SK-N-SH treated with all-trans-retinoic acid at 6 μM for 48 hours (cell line): ENCODE measurements around the gene VWA3A.

ENCODE experiments used
- ATAC-seq: fragments of 200-7000 bp; cut with Tn5 transposase; 3 replicates; pipeline ENCODE4 v1.9.1; 2020; ENCODE audit warnings: mild to moderate bottlenecking, moderate library complexity
- BACH2 ChIP-seq: fragments of 250-450 bp; sonication (Bioruptor Pico); IDR thresholded peaks from 2 replicates; pipeline ENCODE4 v1.9.0; 2021; ENCODE audit warnings: mild to moderate bottlenecking, borderline replicate concordance
- CSDC2 ChIP-seq: fragments of 250-450 bp; sonication (Bioruptor Pico); IDR thresholded peaks from 2 replicates; pipeline ENCODE4 v1.5.0; 2020; ENCODE audit warnings: mild to moderate bottlenecking, moderate library complexity
- CSRNP3 ChIP-seq: fragments of 250-450 bp; sonication (Bioruptor Pico); IDR thresholded peaks from 2 replicates; pipeline ENCODE4 v1.5.1; 2021; ENCODE audit warnings: mild to moderate bottlenecking, moderate library complexity
- ESRRG ChIP-seq: fragments of 250-450 bp; sonication (Bioruptor Pico); IDR thresholded peaks from 2 replicates; pipeline ENCODE4 v1.6.1; 2021; ENCODE audit warnings: mild to moderate bottlenecking
- GLIS3 ChIP-seq: fragments of 250-450 bp; sonication (Bioruptor Pico); IDR thresholded peaks from 2 replicates; pipeline ENCODE4 v1.5.0; 2020; ENCODE audit warnings: mild to moderate bottlenecking, moderate library complexity
- ISL1 ChIP-seq: fragments of 250-450 bp; sonication (Bioruptor Pico); IDR thresholded peaks from 2 replicates; pipeline ENCODE4 v2.1.2; 2022; ENCODE audit warnings: mild to moderate bottlenecking, moderate library complexity
- OSR1 ChIP-seq: fragments of 250-450 bp; sonication (Bioruptor Pico); IDR thresholded peaks from 2 replicates; pipeline ENCODE4 v1.8.0; 2022; ENCODE audit warnings: moderate library complexity, mild to moderate bottlenecking, inconsistent platforms
- POU6F1 ChIP-seq: fragments of 250-450 bp; sonication (Bioruptor Pico); IDR thresholded peaks from 2 replicates; pipeline ENCODE4 v1.8.0; 2021; ENCODE audit warnings: low read depth, mild to moderate bottlenecking, moderate library complexity, borderline replicate concordance
- PPARA ChIP-seq: fragments of 250-450 bp; sonication (Bioruptor Pico); IDR thresholded peaks from 2 replicates; pipeline ENCODE4 v1.5.0; 2020; ENCODE audit warnings: mild to moderate bottlenecking, borderline replicate concordance
- RARB ChIP-seq: fragments of 250-450 bp; sonication (Bioruptor Pico); IDR thresholded peaks from 2 replicates; pipeline ENCODE4 v1.8.0; 2021; ENCODE audit warnings: mild to moderate bottlenecking, moderate library complexity
- SNAI2 ChIP-seq: fragments of 250-450 bp; sonication (Bioruptor Pico); IDR thresholded peaks from 2 replicates; pipeline ENCODE4 v1.5.0; 2020; ENCODE audit warnings: mild to moderate bottlenecking, moderate library complexity
- TCF4 ChIP-seq: fragments of 250-450 bp; sonication (Bioruptor Pico); IDR thresholded peaks from 2 replicates; pipeline ENCODE4 v1.8.0; 2021; ENCODE audit warnings: mild to moderate bottlenecking, moderate library complexity, borderline replicate concordance
- TOX ChIP-seq: fragments of 250-450 bp; sonication (Bioruptor Pico); IDR thresholded peaks from 2 replicates; pipeline ENCODE4 v1.8.0; 2021; ENCODE audit warnings: mild to moderate bottlenecking, moderate library complexity, borderline replicate concordance
- TSHZ2 ChIP-seq: fragments of 250-450 bp; sonication (Bioruptor Pico); IDR thresholded peaks from 2 replicates; pipeline ENCODE4 v1.5.0; 2020; ENCODE audit warnings: mild to moderate bottlenecking, moderate library complexity
- ZC3H10 ChIP-seq: fragments of 250-450 bp; sonication (Bioruptor Pico); IDR thresholded peaks from 2 replicates; pipeline ENCODE4 v1.5.1; 2021; ENCODE audit warnings: mild to moderate bottlenecking, moderate library complexity
- ZFP3 ChIP-seq: fragments of 250-450 bp; sonication (Bioruptor Pico); IDR thresholded peaks from 2 replicates; pipeline ENCODE4 v1.5.0; 2020; ENCODE audit warnings: mild to moderate bottlenecking, moderate library complexity
- ZFP30 ChIP-seq: fragments of 450-650 bp; formaldehyde crosslinking; IDR thresholded peaks from 2 replicates; pipeline ENCODE4 v1.5.0; 2022; ENCODE audit warnings: mild to moderate bottlenecking, moderate library complexity
- ZNF8 ChIP-seq: fragments of 450-650 bp; formaldehyde crosslinking; IDR thresholded peaks from 2 replicates; pipeline ENCODE4 v1.5.0; 2020; ENCODE audit warnings: mild to moderate bottlenecking, moderate library complexity
- TF ChIP-seq, protein P1 (sequence below): fragments of 250-450 bp; sonication (Bioruptor Pico); IDR thresholded peaks from 2 replicates; pipeline ENCODE4 v1.8.0; 2020; ENCODE audit warnings: mild to moderate bottlenecking, moderate library complexity, borderline replicate concordance

VWA3A gene

GRCh38 chr16:22184615-22184968 is 92.3 kb downstream of the VWA3A start:
- ATAC-seq: no peak
- TF ChIP-seq ZNF8 (CRISPR knock-in tag): no peak
- no peak for TF ChIP-seq ZFP3
- TF ChIP-seq TOX (CRISPR knock-in tag): no peak

DNA sequence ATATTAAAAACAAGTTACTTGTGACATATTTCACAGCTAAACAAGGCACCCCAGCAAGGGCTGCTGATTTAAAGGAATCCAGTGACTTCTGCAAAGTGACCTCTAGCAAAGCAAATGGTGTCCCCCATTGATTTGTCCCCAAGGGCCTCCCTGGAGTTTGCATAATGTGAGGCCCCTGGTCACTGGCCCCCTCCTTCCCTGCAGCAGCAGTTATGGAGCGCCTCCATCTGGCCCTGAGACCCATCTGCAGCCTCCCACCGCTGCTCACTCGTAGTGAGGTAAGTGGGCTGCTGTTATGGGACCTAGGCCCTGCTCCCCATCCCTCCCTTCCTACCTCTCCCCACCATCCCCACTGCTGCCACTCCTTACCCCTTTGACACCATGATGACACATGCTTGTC is 94.2 kb downstream of the VWA3A start:
- ATAC-seq: no peak
- no peak for TF ChIP-seq OSR1 (CRISPR knock-in tag)
- TF ChIP-seq TCF4 (CRISPR knock-in tag): no peak
- no peak for TF ChIP-seq TOX (CRISPR knock-in tag)
- no peak for TF ChIP-seq CSDC2 (CRISPR knock-in tag)
- no peak for TF ChIP-seq GLIS3
- no peak for TF ChIP-seq SNAI2 (CRISPR knock-in tag)
- TF ChIP-seq TSHZ2 (CRISPR knock-in tag): no peak
- TF ChIP-seq, protein P1, sequence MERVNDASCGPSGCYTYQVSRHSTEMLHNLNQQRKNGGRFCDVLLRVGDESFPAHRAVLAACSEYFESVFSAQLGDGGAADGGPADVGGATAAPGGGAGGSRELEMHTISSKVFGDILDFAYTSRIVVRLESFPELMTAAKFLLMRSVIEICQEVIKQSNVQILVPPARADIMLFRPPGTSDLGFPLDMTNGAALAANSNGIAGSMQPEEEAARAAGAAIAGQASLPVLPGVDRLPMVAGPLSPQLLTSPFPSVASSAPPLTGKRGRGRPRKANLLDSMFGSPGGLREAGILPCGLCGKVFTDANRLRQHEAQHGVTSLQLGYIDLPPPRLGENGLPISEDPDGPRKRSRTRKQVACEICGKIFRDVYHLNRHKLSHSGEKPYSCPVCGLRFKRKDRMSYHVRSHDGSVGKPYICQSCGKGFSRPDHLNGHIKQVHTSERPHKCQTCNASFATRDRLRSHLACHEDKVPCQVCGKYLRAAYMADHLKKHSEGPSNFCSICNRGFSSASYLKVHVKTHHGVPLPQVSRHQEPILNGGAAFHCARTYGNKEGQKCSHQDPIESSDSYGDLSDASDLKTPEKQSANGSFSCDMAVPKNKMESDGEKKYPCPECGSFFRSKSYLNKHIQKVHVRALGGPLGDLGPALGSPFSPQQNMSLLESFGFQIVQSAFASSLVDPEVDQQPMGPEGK (CRISPR knock-in tag): no peak
- TF ChIP-seq POU6F1 (CRISPR knock-in tag): no peak

DNA sequence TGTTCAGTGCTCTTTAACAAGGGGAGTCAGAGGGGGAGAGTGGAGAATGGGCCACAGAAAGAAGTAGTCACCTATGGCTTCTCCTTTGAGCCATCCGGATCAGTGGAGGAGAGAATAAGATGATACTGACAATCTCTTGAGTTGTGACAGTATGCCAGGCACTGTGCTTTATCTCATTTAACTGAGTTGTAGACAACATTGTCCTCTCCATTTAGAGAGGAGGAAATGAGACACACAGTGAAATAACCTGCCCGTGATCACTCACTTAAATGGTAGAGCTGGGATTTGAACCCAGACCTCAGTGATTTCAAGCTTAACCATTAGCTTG is 95.9 kb downstream of the VWA3A start:
- no peak for ATAC-seq
- TF ChIP-seq ZC3H10 (CRISPR knock-in tag): no peak
- no peak for TF ChIP-seq PPARA
- TF ChIP-seq ESRRG (CRISPR knock-in tag): no peak
- TF ChIP-seq ISL1 (CRISPR knock-in tag): no peak
- no peak for TF ChIP-seq OSR1 (CRISPR knock-in tag)
- TF ChIP-seq ZFP3: no peak
- TF ChIP-seq, protein P1 (CRISPR knock-in tag): no peak
- no peak for TF ChIP-seq ZFP30 (CRISPR knock-in tag)
- no peak for TF ChIP-seq SNAI2 (CRISPR knock-in tag)

- peak; percentile 9 for ATAC-seq
- TF ChIP-seq POU6F1 (CRISPR knock-in tag): no peak
- TF ChIP-seq BACH2 (CRISPR knock-in tag): no peak
- no peak for TF ChIP-seq ZC3H10 (CRISPR knock-in tag)
- no peak for TF ChIP-seq CSRNP3 (CRISPR knock-in tag)
- no peak for TF ChIP-seq TOX (CRISPR knock-in tag)
- no peak for TF ChIP-seq TSHZ2 (CRISPR knock-in tag)
- TF ChIP-seq ISL1 (CRISPR knock-in tag): no peak
- no peak for TF ChIP-seq RARB (CRISPR knock-in tag)
Observed at GRCh38 chr16:22188595-22189442, 96.5 kb downstream of the VWA3A start.
